NCI-H1436 treated with DMSO at 0.1 percent for 48 hours (cell line): Measurements from ENCODE around the gene COL5A2.

Experiments used
- DNase-seq: peaks from one replicate; lab custom pipeline; 2025; lab: John Stamatoyannopoulos, UW

The COL5A2 gene

DNA sequence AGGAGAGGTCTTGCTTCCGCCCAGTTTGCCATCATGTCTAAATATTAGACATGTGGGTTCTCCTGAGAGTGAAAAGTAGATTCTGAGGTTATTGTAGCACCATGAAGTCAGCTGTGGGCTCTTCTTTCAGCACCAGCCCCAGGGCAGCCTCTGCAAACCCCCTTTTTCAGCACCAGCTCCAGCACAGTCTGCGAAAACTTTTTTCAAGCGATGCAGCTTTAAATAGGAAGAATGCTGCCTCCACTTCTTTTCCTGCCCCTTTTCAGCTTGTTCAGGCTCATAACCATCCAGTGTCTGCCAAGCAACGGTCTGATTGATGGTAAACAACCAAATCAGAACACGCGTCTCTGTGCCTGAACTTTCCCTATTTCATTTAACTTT, at the start of gene COL5A2:
COL5A2 (minus strand) TSS at position 192 of the 381 bp plus-strand sequence; CDS start at position 35, 157 bp downstream.
- no peak for DNase-seq

- no peak for DNase-seq
Observed at GRCh38 chr2:189226017-189226416, 46.5 kb upstream of the COL5A2 start.

DNA sequence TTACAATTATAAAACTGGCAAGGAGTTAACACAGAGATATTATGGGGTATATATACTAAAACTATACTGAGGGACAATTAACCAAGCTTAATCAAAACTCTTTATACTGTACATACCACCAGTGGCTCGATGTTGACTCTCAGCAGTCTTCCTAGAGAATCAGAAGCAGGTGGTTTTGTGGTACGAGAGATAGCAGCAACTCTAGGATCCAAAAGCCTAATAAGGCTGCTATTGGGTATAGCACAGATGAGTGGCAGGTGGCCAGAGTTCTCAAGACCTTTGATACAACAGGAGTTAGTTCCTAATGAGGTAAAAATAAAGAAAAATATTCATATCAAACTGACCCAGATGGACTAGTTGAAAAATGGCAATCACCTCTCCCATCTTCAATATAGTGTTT, 45.5 kb upstream of the COL5A2 start:
- no peak for DNase-seq

- no peak for DNase-seq
Observed at GRCh38 chr2:189222468-189223105, 43.0 kb upstream of the COL5A2 start.

- no peak for DNase-seq
Observed at GRCh38 chr2:189221811-189222467, 42.4 kb upstream of the COL5A2 start.

DNA sequence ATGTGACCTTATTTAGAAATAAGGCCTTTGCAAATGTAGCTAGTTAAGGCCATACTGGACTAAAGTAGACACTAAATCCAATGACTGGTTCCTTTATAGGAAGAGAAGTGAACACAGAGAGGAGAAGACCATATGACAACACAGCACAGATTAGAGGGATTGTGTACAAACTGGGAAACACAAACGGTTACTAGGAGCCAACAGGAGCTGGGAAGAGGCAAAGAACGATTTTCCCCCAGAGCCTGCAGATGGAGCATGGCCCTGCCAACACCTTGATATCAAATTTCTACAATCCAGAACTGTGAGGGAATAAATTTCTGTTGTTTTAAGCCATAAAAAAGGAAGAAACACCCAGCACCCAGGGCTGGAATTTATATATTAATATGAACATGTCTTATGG, 38.7 kb upstream of the COL5A2 start:
- DNase-seq, result no peak

GRCh38 chr2:189217541-189217940, 38.0 kb upstream of the COL5A2 start:
- DNase-seq, result no peak

DNA sequence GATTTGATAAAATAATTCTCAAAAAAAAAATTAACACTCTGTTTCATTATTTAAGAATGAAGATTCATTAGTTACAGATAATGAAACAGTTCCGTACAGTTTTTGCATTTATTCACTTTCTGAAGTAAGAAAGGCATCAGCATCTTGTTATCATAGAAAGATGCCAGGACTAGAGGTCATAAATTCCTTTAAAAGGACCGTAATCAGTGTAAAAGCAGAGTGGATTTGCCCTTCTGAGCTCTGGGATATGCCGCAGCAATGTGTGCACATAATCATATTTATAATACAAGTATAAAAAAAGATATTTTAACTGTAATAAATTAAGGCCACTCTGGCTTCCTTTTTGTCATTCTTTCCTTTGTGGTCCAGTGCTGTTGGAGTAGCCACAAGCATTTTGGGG, 37.5 kb upstream of the COL5A2 start:
- DNase-seq, result no peak

DNA sequence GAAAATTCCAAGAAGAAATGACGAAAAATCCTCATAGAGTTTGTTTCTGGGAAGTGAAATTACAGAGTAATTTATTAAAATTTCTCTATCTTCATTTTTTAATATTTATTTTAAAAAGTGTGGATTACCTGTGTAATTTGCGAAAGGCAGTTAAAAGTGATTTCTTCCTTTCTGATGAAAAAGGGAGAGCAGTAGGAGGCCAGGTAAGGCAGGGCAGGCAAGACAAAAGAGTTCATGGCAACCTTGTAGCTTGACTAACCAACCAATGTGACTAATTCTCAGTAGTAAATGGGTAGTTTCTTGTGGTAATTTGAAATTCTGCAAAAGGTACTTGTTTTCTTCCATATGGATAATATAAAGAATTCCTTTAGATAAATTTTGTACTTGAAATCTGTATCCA, 34.9 kb upstream of the COL5A2 start:
- DNase-seq, result no peak

- DNase-seq, result no peak
Observed at GRCh38 chr2:189213250-189213649, 33.7 kb upstream of the COL5A2 start.

- no peak for DNase-seq
Observed at GRCh38 chr2:189210250-189211087, 30.9 kb upstream of the COL5A2 start.

GRCh38 chr2:189208254-189208653, 28.7 kb upstream of the COL5A2 start:
- DNase-seq, result no peak

- no peak for DNase-seq
Observed at GRCh38 chr2:189204322-189204941, 24.9 kb upstream of the COL5A2 start.

- no peak for DNase-seq
Observed at GRCh38 chr2:189203177-189203799, 23.7 kb upstream of the COL5A2 start.

- DNase-seq, result no peak
Observed at GRCh38 chr2:189199797-189200196, 20.2 kb upstream of the COL5A2 start.

DNA sequence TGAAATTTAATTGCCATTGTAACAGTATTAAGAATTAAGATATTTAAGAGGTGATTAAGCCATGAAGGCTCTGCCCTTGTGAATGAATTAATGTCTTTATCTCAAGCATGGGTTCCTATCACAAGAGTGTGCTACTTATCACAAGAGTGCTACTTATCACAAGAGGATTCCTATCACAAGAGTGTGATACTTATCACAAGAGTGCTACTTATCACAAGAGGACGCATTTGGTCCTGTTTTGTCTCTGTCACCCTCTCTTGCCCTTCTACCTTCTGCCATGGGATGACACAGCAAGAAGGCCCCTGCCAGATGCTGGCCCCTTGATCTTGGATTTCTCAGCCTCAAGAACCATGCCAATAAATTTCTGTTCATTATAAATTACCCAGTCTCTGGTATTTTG, 13.2 kb upstream of the COL5A2 start:
- no peak for DNase-seq

GRCh38 chr2:189191766-189192165, 12.2 kb upstream of the COL5A2 start:
- DNase-seq, result no peak

GRCh38 chr2:189190685-189191084, 11.1 kb upstream of the COL5A2 start:
- DNase-seq, result no peak

- no peak for DNase-seq
Observed at GRCh38 chr2:189188115-189188805, 8.7 kb upstream of the COL5A2 start.

GRCh38 chr2:189183170-189183569, 3.6 kb upstream of the COL5A2 start:
- no peak for DNase-seq

DNA sequence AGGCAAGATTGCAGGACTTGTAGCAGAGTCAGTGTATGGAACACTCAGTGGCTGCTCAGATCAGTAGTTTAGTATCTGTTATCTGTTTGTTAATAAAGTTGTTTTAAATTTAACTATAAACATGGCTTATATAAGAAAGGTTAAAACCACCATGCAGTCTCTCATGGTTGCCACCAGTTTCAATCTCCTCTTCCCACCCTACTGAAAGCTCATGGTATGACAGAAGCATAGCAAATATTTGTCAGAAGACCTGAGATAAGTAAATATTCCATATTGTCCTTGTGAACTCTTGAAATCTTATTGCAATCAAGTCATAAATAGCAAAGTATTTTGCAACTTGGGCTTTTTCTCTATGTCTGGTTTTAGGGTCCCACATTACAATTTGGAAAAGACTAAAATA, 2.1 kb upstream of the COL5A2 start:
- no peak for DNase-seq
